T-helper 1 cell treated with Interleukin-12 subunit alpha and Interleukin-12 subunit beta and Interleukin-4 antibody, amounts not matched to agents 30 μg/mL and 1 μg/mL, for 36 hours (primary cell): ENCODE data around the gene ANKRD1.
A peak's percentile ranks its signal among the peaks of the same experiment; 100 is the strongest.
"Not testable (repeated sequence)": the region's sequence is repeated elsewhere in the genome, so short reads cannot be mapped to it uniquely, and the experiment has no call there.

ENCODE experiments used
- H3K27ac Mint-ChIP-seq: one replicate; pipeline ENCODE4 v1.8.0; 2021; ENCODE audit warnings: mild to moderate bottlenecking, mixed read lengths
- H3K27me3 Mint-ChIP-seq: one replicate; pipeline ENCODE4 v1.8.0; 2021; ENCODE audit warnings: low read depth, mixed read lengths
- H3K36me3 Mint-ChIP-seq: one replicate; pipeline ENCODE4 v1.8.0; 2021; ENCODE audit warnings: low read depth, mixed read lengths
- H3K4me1 Mint-ChIP-seq: one replicate; pipeline ENCODE4 v1.8.0; 2021; ENCODE audit warnings: low read depth, mixed read lengths
- H3K4me3 Mint-ChIP-seq: one replicate; pipeline ENCODE4 v1.8.0; 2021; ENCODE audit warnings: mild to moderate bottlenecking, moderate library complexity, mixed read lengths
- H3K9me3 Mint-ChIP-seq: one replicate; pipeline ENCODE4 v1.8.0; 2021; ENCODE audit warnings: mixed read lengths

Gene ANKRD1

GRCh38 chr10:90911133-90912051 lies 9.5 kb downstream of the ANKRD1 start:
- Mint-ChIP-seq H3K27ac (no peak overlapping the region), H3K4me3 (no peak overlapping the region), H3K4me1 (peaks cover 2% of the 10 kb centered on the region), H3K9me3 (no peaks in the 10 kb centered on the region), H3K27me3 (no peaks in the 10 kb centered on the region), H3K36me3 (no peaks in the 10 kb centered on the region)

- H3K4me1 Mint-ChIP-seq: peaks cover 7% of the 10 kb centered on the region
- H3K9me3 Mint-ChIP-seq: no peaks in the 10 kb centered on the region
- H3K27me3 Mint-ChIP-seq: no peaks in the 10 kb centered on the region
- H3K36me3 Mint-ChIP-seq: peaks cover 4% of the 10 kb centered on the region
- no peak overlapping the region for H3K4me3 Mint-ChIP-seq
- H3K27ac Mint-ChIP-seq: no peak overlapping the region
Observed at GRCh38 chr10:90906596-90906995, 14.3 kb downstream of the ANKRD1 start.

- Mint-ChIP-seq H3K9me3 (no peaks in the 10 kb centered on the region), H3K4me1 (peaks cover 7% of the 10 kb centered on the region), H3K27ac (no peak overlapping the region), H3K4me3 (no peak overlapping the region), H3K27me3 (no peaks in the 10 kb centered on the region), H3K36me3 (peaks cover 4% of the 10 kb centered on the region)
Observed at GRCh38 chr10:90905925-90906324, 15.0 kb downstream of the ANKRD1 start.

DNA sequence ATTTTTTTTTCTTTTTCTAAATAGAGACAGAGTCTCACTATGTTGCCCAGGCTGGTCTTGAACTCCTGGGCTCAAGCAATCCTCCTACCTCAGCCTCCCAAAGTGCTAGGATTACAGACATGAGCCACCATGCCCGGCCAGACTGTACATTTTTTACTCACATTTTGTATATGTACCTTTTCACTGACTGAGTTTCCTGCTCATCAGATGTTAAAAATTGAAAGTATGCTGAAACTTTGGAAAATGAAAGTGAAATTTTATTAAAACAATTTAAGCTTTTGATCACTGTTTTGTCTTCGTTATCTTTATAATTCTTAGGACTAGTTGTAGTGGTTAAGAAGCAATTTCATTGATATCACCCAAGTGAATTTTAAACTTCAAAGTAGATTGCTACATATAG lies 24.0 kb downstream of the ANKRD1 start:
- not testable (repeated sequence) for H3K4me1 Mint-ChIP-seq, H3K27me3 Mint-ChIP-seq, H3K4me3 Mint-ChIP-seq, H3K9me3 Mint-ChIP-seq
- Mint-ChIP-seq H3K36me3 (peaks cover 17% of the 10 kb centered on the region), H3K27ac (peak overlapping the region; percentile 46)

DNA sequence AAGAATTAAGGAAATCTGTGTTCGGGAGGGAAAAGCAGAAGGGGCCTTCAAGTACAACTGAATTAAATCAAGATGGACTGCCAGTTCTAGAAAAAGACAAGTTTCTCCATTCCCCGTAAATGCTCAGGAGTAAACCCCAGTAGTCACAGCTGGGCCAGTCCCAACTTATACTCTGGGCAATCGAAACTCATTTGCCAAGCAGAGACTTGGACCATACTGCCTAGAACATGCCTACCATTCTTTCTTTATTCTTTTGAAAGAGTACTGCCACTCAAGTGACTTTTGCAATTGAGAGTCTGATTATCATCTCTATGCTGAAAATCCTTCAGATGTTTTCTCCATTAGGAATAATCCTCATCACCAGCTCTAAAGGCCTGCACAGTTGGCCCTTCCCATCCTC lies 27.7 kb downstream of the ANKRD1 start:
- Mint-ChIP-seq H3K9me3 (no peaks in the 10 kb centered on the region), H3K27me3 (no peaks in the 10 kb centered on the region), H3K4me1 (peaks cover 8% of the 10 kb centered on the region), H3K4me3 (no peak overlapping the region), H3K36me3 (peaks cover 40% of the 10 kb centered on the region), H3K27ac (no peak overlapping the region)

GRCh38 chr10:90890347-90890746 lies 30.5 kb downstream of the ANKRD1 start:
- Mint-ChIP-seq H3K4me3 (no peak overlapping the region), H3K27ac (no peak overlapping the region), H3K36me3 (peaks cover 50% of the 10 kb centered on the region), H3K9me3 (no peaks in the 10 kb centered on the region), H3K27me3 (no peaks in the 10 kb centered on the region), H3K4me1 (peaks cover 1% of the 10 kb centered on the region)

GRCh38 chr10:90889636-90890035 lies 31.3 kb downstream of the ANKRD1 start:
- H3K4me1 Mint-ChIP-seq: peaks cover 1% of the 10 kb centered on the region

DNA sequence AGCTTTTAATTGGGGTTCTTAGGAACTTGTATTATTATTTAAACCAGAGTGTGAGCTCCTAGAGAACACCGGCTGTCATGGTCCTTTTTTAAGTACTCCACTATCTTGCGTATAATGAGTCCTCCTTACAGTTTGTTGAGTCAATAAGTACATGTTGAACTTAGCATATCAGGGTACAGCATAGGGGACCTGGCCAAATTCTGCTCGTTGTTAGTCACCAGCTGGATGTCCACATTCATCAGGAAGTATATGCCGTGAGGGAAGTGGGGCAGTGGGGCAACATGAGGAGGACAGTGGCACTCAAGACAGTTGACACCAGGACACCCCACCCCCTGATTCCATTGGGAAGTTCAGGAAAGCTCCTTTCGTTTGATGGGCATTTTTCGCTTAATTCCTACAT lies 32.5 kb downstream of the ANKRD1 start:
- H3K9me3 Mint-ChIP-seq: no peaks in the 10 kb centered on the region
- H3K36me3 Mint-ChIP-seq: peaks cover 46% of the 10 kb centered on the region
- H3K4me1 Mint-ChIP-seq: peaks cover 1% of the 10 kb centered on the region
- no peak overlapping the region for H3K4me3 Mint-ChIP-seq
- no peak overlapping the region for H3K27ac Mint-ChIP-seq
- no peaks in the 10 kb centered on the region for H3K27me3 Mint-ChIP-seq

More at GRCh38 chr10:90889636-90890035, 31.3 kb downstream of the ANKRD1 start:
- no peaks in the 10 kb centered on the region for H3K27me3 Mint-ChIP-seq
- H3K27ac Mint-ChIP-seq: no peak overlapping the region
- no peak overlapping the region for H3K4me3 Mint-ChIP-seq
- peaks cover 48% of the 10 kb centered on the region for H3K36me3 Mint-ChIP-seq
- H3K9me3 Mint-ChIP-seq: no peaks in the 10 kb centered on the region

GRCh38 chr10:90887555-90887954 lies 33.3 kb downstream of the ANKRD1 start:
- Mint-ChIP-seq H3K4me3 (no peak overlapping the region), H3K9me3 (no peaks in the 10 kb centered on the region), H3K27me3 (no peaks in the 10 kb centered on the region), H3K27ac (no peak overlapping the region), H3K4me1 (peaks cover 1% of the 10 kb centered on the region), H3K36me3 (peaks cover 47% of the 10 kb centered on the region)

GRCh38 chr10:90885176-90885575 lies 35.7 kb downstream of the ANKRD1 start:
- Mint-ChIP-seq H3K4me3 (no peak overlapping the region), H3K27ac (no peak overlapping the region), H3K36me3 (peaks cover 36% of the 10 kb centered on the region), H3K4me1 (no peaks in the 10 kb centered on the region), H3K27me3 (no peaks in the 10 kb centered on the region), H3K9me3 (no peaks in the 10 kb centered on the region)

- no peak overlapping the region for H3K27ac Mint-ChIP-seq
- H3K4me1 Mint-ChIP-seq: no peaks in the 10 kb centered on the region
- peaks cover 30% of the 10 kb centered on the region for H3K36me3 Mint-ChIP-seq
- no peaks in the 10 kb centered on the region for H3K9me3 Mint-ChIP-seq
- no peak overlapping the region for H3K4me3 Mint-ChIP-seq
- no peaks in the 10 kb centered on the region for H3K27me3 Mint-ChIP-seq
Observed at GRCh38 chr10:90884431-90884830, 36.5 kb downstream of the ANKRD1 start.

GRCh38 chr10:90880059-90880719 lies 40.7 kb downstream of the ANKRD1 start:
- not testable (repeated sequence) for H3K9me3 Mint-ChIP-seq, H3K27me3 Mint-ChIP-seq, H3K4me1 Mint-ChIP-seq, H3K27ac Mint-ChIP-seq, H3K4me3 Mint-ChIP-seq
- H3K36me3 Mint-ChIP-seq: peaks cover 17% of the 10 kb centered on the region

GRCh38 chr10:90879062-90879461 lies 41.8 kb downstream of the ANKRD1 start:
- Mint-ChIP-seq H3K9me3 (no peaks in the 10 kb centered on the region), H3K36me3 (peaks cover 17% of the 10 kb centered on the region), H3K27me3 (no peaks in the 10 kb centered on the region), H3K27ac (no peak overlapping the region), H3K4me1 (peaks cover 2% of the 10 kb centered on the region), H3K4me3 (no peak overlapping the region)

- peaks cover 28% of the 10 kb centered on the region for H3K4me1 Mint-ChIP-seq
- H3K27me3 Mint-ChIP-seq: peaks cover 22% of the 10 kb centered on the region
- H3K36me3 Mint-ChIP-seq: peaks cover 9% of the 10 kb centered on the region
- peaks cover 3% of the 10 kb centered on the region for H3K9me3 Mint-ChIP-seq
- peak overlapping the region; percentile 83 for H3K27ac Mint-ChIP-seq
- H3K4me3 Mint-ChIP-seq: peak overlapping the region; percentile 99
Observed at GRCh38 chr10:90872648-90873020, 48.3 kb downstream of the ANKRD1 start.
